Immature natural killer cell (primary cell): Measurements from ENCODE around the gene SPOCD1. TPM values are rescaled to one million over a fixed set of nuclear protein-coding genes. Genes with fewer than 3 reads are reported as not detected.

Source experiments
- DNase-seq, 3 donors: peaks; one replicate each; pipeline ENCODE4 v3.0.0; 2022; ENCODE audit warnings: mixed read lengths in 1 of 3
- H3K27ac Mint-ChIP-seq, 6 donors: one replicate each; pipeline ENCODE4 v1.8.0; 2020; ENCODE audit warnings: mixed read lengths in 6 of 6, mild to moderate bottlenecking in 5 of 6, inconsistent platforms in 4 of 6, moderate library complexity in 3 of 6
- H3K27me3 Mint-ChIP-seq, 3 donors: one replicate each; pipeline ENCODE4 v1.8.0; 2020 to 2021; ENCODE audit warnings: low read depth in 3 of 3, mild to moderate bottlenecking in 3 of 3, mixed read lengths in 3 of 3, moderate library complexity in 3 of 3, inconsistent platforms in 1 of 3
- H3K36me3 Mint-ChIP-seq, 3 donors: one replicate each; pipeline ENCODE4 v1.8.0; 2020; ENCODE audit warnings: mixed read lengths in 3 of 3, inconsistent platforms in 2 of 3, mild to moderate bottlenecking in 2 of 3
- H3K4me1 Mint-ChIP-seq, 2 donors: one replicate each; pipeline ENCODE4 v1.8.0; 2020; ENCODE audit warnings: inconsistent platforms in 2 of 2, mild to moderate bottlenecking in 2 of 2, mixed read lengths in 2 of 2, moderate library complexity in 1 of 2
- H3K4me3 Mint-ChIP-seq, 5 donors: one replicate each; pipeline ENCODE4 v1.8.0; 2020; ENCODE audit warnings: mild to moderate bottlenecking in 5 of 5, mixed read lengths in 5 of 5, inconsistent platforms in 3 of 5, moderate library complexity in 3 of 5
- H3K9me3 Mint-ChIP-seq, 6 donors: one replicate each; pipeline ENCODE4 v1.8.0; 2020; ENCODE audit warnings: mild to moderate bottlenecking in 6 of 6, mixed read lengths in 6 of 6, inconsistent platforms in 4 of 6, moderate library complexity in 3 of 6
- polyA plus RNA-seq, 3 donors: library from polyadenylated mRNA; unstranded; fragments of 300-500 nt; fragmentation: Illumina TruSeq; gene quantifications; one replicate each; pipeline ENCODE4 v1.2.3, GENCODE V29; 2021

Gene SPOCD1
- polyA plus RNA-seq, 3 donors from 2014 or later, result 0.24 to 2.5 (median 0.46) TPM

- Mint-ChIP-seq H3K4me3 (peak overlapping the region; percentile 82 to 90 (median 87)), H3K36me3 (no peaks in the 10 kb centered on the region), H3K27ac (peak overlapping the region in 1 of 6 donors; percentile 66), H3K27me3 (peaks cover 0 to 7% (median 7%) of the 10 kb centered on the region in 3 donors), H3K9me3 (no peaks in the 10 kb centered on the region), H3K4me1 (peaks cover 36 to 41% of the 10 kb centered on the region in 2 donors)
- DNase-seq, result peak in 1 of 3 donors; percentile 6
Measured at GRCh38 chr1:31763671-31764311, 52.0 kb downstream of the SPOCD1 start.

- peak; percentile 71 to 73 (median 71) for DNase-seq
- peak overlapping the region in 3 of 6 donors; percentile 21 to 66 (median 40) for H3K27ac Mint-ChIP-seq
- peaks cover 36 to 41% of the 10 kb centered on the region in 2 donors for H3K4me1 Mint-ChIP-seq
- H3K4me3 Mint-ChIP-seq, result peak overlapping the region; percentile 82 to 90 (median 87)
- H3K9me3 Mint-ChIP-seq, result no peaks in the 10 kb centered on the region
- H3K36me3 Mint-ChIP-seq, result no peaks in the 10 kb centered on the region
- H3K27me3 Mint-ChIP-seq, result peaks cover 0 to 7% (median 5%) of the 10 kb centered on the region in 3 donors
Measured at GRCh38 chr1:31762726-31763670, 52.8 kb downstream of the SPOCD1 start.

GRCh38 chr1:31762323-31762722, 53.5 kb downstream of the SPOCD1 start:
- Mint-ChIP-seq H3K27ac (peak overlapping the region in 1 of 6 donors; percentile 22), H3K4me3 (peak overlapping the region; percentile 71 to 90 (median 84)), H3K9me3 (no peaks in the 10 kb centered on the region), H3K4me1 (peaks cover 36 to 41% of the 10 kb centered on the region in 2 donors), H3K27me3 (peaks cover 0 to 7% (median 5%) of the 10 kb centered on the region in 3 donors), H3K36me3 (no peaks in the 10 kb centered on the region)
- DNase-seq, result no peak

GRCh38 chr1:31761883-31762282, 53.9 kb downstream of the SPOCD1 start:
- peaks cover 0 to 7% (median 5%) of the 10 kb centered on the region in 3 donors for H3K27me3 Mint-ChIP-seq
- no peaks in the 10 kb centered on the region for H3K9me3 Mint-ChIP-seq
- H3K36me3 Mint-ChIP-seq, result no peaks in the 10 kb centered on the region
- peak overlapping the region in 2 of 6 donors; percentile 35 to 83 for H3K27ac Mint-ChIP-seq
- H3K4me1 Mint-ChIP-seq, result peaks cover 36 to 41% of the 10 kb centered on the region in 2 donors
- no peak for DNase-seq
- H3K4me3 Mint-ChIP-seq, result peak overlapping the region; percentile 71 to 90 (median 84)

GRCh38 chr1:31760471-31761470, 55.1 kb downstream of the SPOCD1 start:
- Mint-ChIP-seq H3K9me3 (no peaks in the 10 kb centered on the region), H3K27me3 (peaks cover 0 to 7% (median 5%) of the 10 kb centered on the region in 3 donors), H3K27ac (peak overlapping the region in 4 of 6 donors; percentile 10 to 83 (median 38)), H3K4me3 (peak overlapping the region; percentile 71 to 90 (median 84)), H3K4me1 (peaks cover 36 to 41% of the 10 kb centered on the region in 2 donors), H3K36me3 (no peaks in the 10 kb centered on the region)
- DNase-seq, result peak; percentile 60 to 66 (median 65)

- Mint-ChIP-seq H3K4me1 (peaks cover 29 to 33% of the 10 kb centered on the region in 2 donors), H3K36me3 (no peaks in the 10 kb centered on the region), H3K4me3 (peak overlapping the region; percentile 65 to 73 (median 70))
Measured at GRCh38 chr1:31759298-31760023, 56.4 kb downstream of the SPOCD1 start.

GRCh38 chr1:31758823-31759222, 57.0 kb downstream of the SPOCD1 start:
- no peak for DNase-seq
- peaks cover 29 to 37% of the 10 kb centered on the region in 2 donors for H3K4me1 Mint-ChIP-seq
- no peaks in the 10 kb centered on the region for H3K9me3 Mint-ChIP-seq
- no peak overlapping the region for H3K27ac Mint-ChIP-seq
- peak overlapping the region in 2 of 5 donors; percentile 31 to 47 for H3K4me3 Mint-ChIP-seq
- peaks cover 0 to 7% (median 5%) of the 10 kb centered on the region in 3 donors for H3K27me3 Mint-ChIP-seq
- no peaks in the 10 kb centered on the region for H3K36me3 Mint-ChIP-seq

More at GRCh38 chr1:31759298-31760023, 56.4 kb downstream of the SPOCD1 start:
- peaks cover 0 to 7% (median 5%) of the 10 kb centered on the region in 3 donors for H3K27me3 Mint-ChIP-seq
- no peaks in the 10 kb centered on the region for H3K9me3 Mint-ChIP-seq
- H3K27ac Mint-ChIP-seq, result peak overlapping the region in 2 of 6 donors; percentile 10 to 73
- no peak for DNase-seq

- H3K27ac Mint-ChIP-seq, result peak overlapping the region in 1 of 6 donors; percentile 48
- H3K4me3 Mint-ChIP-seq, result no peak overlapping the region
- no peaks in the 10 kb centered on the region for H3K36me3 Mint-ChIP-seq
- H3K9me3 Mint-ChIP-seq, result no peaks in the 10 kb centered on the region
- H3K27me3 Mint-ChIP-seq, result peaks cover 0 to 8% (median under 1%) of the 10 kb centered on the region in 3 donors
- peaks cover 31 to 40% of the 10 kb centered on the region in 2 donors for H3K4me1 Mint-ChIP-seq
- no peak for DNase-seq
Measured at GRCh38 chr1:31757989-31758388, 57.8 kb downstream of the SPOCD1 start.

- no peak for DNase-seq
- no peaks in the 10 kb centered on the region for H3K9me3 Mint-ChIP-seq
- peaks cover 35 to 44% of the 10 kb centered on the region in 2 donors for H3K4me1 Mint-ChIP-seq
- peak overlapping the region in 2 of 6 donors; percentile 48 to 63 for H3K27ac Mint-ChIP-seq
- H3K36me3 Mint-ChIP-seq, result no peaks in the 10 kb centered on the region
- H3K4me3 Mint-ChIP-seq, result no peak overlapping the region
- H3K27me3 Mint-ChIP-seq, result peaks cover 0 to 8% (median 0%) of the 10 kb centered on the region in 3 donors
Measured at GRCh38 chr1:31757204-31757679, 58.6 kb downstream of the SPOCD1 start.

GRCh38 chr1:31756578-31756977, 59.2 kb downstream of the SPOCD1 start:
- Mint-ChIP-seq H3K9me3 (no peaks in the 10 kb centered on the region), H3K27me3 (peaks cover 0 to 8% (median 0%) of the 10 kb centered on the region in 3 donors), H3K4me3 (no peak overlapping the region), H3K27ac (no peak overlapping the region), H3K4me1 (peaks cover 35 to 44% of the 10 kb centered on the region in 2 donors), H3K36me3 (no peaks in the 10 kb centered on the region)
- DNase-seq, result no peak

- H3K27ac Mint-ChIP-seq, result peak overlapping the region in 2 of 6 donors; percentile 35 to 44
- H3K9me3 Mint-ChIP-seq, result no peaks in the 10 kb centered on the region
- peaks cover 35 to 43% of the 10 kb centered on the region in 2 donors for H3K4me1 Mint-ChIP-seq
- peaks cover 0 to 6% (median 0%) of the 10 kb centered on the region in 3 donors for H3K27me3 Mint-ChIP-seq
- no peaks in the 10 kb centered on the region for H3K36me3 Mint-ChIP-seq
- no peak for DNase-seq
- no peak overlapping the region for H3K4me3 Mint-ChIP-seq
Measured at GRCh38 chr1:31755850-31756492, 59.9 kb downstream of the SPOCD1 start.

- H3K9me3 Mint-ChIP-seq, result no peaks in the 10 kb centered on the region
- H3K4me1 Mint-ChIP-seq, result peaks cover 42 to 49% of the 10 kb centered on the region in 2 donors
- H3K27ac Mint-ChIP-seq, result peak overlapping the region in 4 of 6 donors; percentile 2 to 76 (median 40)
- no peak overlapping the region for H3K4me3 Mint-ChIP-seq
- H3K36me3 Mint-ChIP-seq, result no peaks in the 10 kb centered on the region
- H3K27me3 Mint-ChIP-seq, result peaks cover 0 to 6% (median 0%) of the 10 kb centered on the region in 3 donors
- no peak for DNase-seq
Measured at GRCh38 chr1:31755197-31755611, 60.6 kb downstream of the SPOCD1 start.
